Measurements from ENCODE around the gene RNU6-9.
"Not testable (repeated sequence)": the region's sequence is repeated elsewhere in the genome, so short reads cannot be mapped to it uniquely, and the experiment has no call there.

RNU6-9 gene

GRCh38 chr19:892894-893689 lies at the start of gene RNU6-9, which contains the start of gene MED16:
TSS of gene RNU6-9 (plus strand) at chr19:893484.
TSS of gene MED16 (minus strand) at chr19:893187. CDS start at chr19:891131, 2,056 bp downstream.
- peak; percentile 94 for DNase-seq

- DNase-seq, result no peak
Observed at GRCh38 chr19:843836-844545, 49.3 kb upstream of the RNU6-9 start.

- no peak for DNase-seq
Observed at GRCh38 chr19:844546-844971, 48.7 kb upstream of the RNU6-9 start.

- DNase-seq, result no peak
Observed at GRCh38 chr19:845707-846521, 47.4 kb upstream of the RNU6-9 start.

- DNase-seq, result no peak
Observed at GRCh38 chr19:848386-848921, 44.8 kb upstream of the RNU6-9 start.

GRCh38 chr19:849195-849594 lies 44.1 kb upstream of the RNU6-9 start:
- DNase-seq, result not testable (repeated sequence)

- no peak for DNase-seq
Observed at GRCh38 chr19:850221-850978, 42.9 kb upstream of the RNU6-9 start.

- DNase-seq, result no peak
Observed at GRCh38 chr19:850979-851335, 42.3 kb upstream of the RNU6-9 start.

- no peak for DNase-seq
Observed at GRCh38 chr19:852136-853013, 40.9 kb upstream of the RNU6-9 start, which contains the start of gene ELANE. TSS of gene ELANE (plus strand) at chr19:852303. CDS start at chr19:852329, 26 bp downstream.

GRCh38 chr19:853014-853585 lies 40.2 kb upstream of the RNU6-9 start:
- no peak for DNase-seq

- not testable (repeated sequence) for DNase-seq
Observed at GRCh38 chr19:853614-854220, 39.6 kb upstream of the RNU6-9 start.

- no peak for DNase-seq
Observed at GRCh38 chr19:854549-854948, 38.7 kb upstream of the RNU6-9 start.

GRCh38 chr19:855142-855541 lies 38.1 kb upstream of the RNU6-9 start:
- no peak for DNase-seq

- DNase-seq, result no peak
Observed at GRCh38 chr19:855566-856120, 37.6 kb upstream of the RNU6-9 start.

GRCh38 chr19:858284-858683 lies 35.0 kb upstream of the RNU6-9 start:
- DNase-seq, result no peak

GRCh38 chr19:858868-859843 lies 34.1 kb upstream of the RNU6-9 start, which contains the start of gene CFD:
TSS of gene CFD (plus strand) at chr19:859664. CDS start at chr19:859690, 26 bp downstream.
- DNase-seq, result no peak

- DNase-seq, result no peak
Observed at GRCh38 chr19:861141-861755, 32.0 kb upstream of the RNU6-9 start.

All from CD4-positive, alpha-beta T cell treated with Interleukin-6 for 4 hours (primary cell).